ENCODE measurements around the gene ITPR2. TPM values are rescaled to one million over a fixed set of nuclear protein-coding genes. Genes with fewer than 3 reads are reported as not detected.

ITPR2 gene
- total and polyA plus RNA-seq, 4 donors = 11.7 to 93.3 (median 35.4) TPM

- no peak for TF ChIP-seq YY1 (IDR thresholded peaks at IDR 0.05)
- TF ChIP-seq, protein P1, sequence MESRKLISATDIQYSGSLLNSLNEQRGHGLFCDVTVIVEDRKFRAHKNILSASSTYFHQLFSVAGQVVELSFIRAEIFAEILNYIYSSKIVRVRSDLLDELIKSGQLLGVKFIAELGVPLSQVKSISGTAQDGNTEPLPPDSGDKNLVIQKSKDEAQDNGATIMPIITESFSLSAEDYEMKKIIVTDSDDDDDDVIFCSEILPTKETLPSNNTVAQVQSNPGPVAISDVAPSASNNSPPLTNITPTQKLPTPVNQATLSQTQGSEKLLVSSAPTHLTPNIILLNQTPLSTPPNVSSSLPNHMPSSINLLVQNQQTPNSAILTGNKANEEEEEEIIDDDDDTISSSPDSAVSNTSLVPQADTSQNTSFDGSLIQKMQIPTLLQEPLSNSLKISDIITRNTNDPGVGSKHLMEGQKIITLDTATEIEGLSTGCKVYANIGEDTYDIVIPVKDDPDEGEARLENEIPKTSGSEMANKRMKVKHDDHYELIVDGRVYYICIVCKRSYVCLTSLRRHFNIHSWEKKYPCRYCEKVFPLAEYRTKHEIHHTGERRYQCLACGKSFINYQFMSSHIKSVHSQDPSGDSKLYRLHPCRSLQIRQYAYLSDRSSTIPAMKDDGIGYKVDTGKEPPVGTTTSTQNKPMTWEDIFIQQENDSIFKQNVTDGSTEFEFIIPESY (IDR thresholded peaks at IDR 0.05) = no peak
- no peak for TF ChIP-seq RAD21 (IDR thresholded peaks at IDR 0.05)
- no peak for TF ChIP-seq FOXA2 (IDR thresholded peaks at IDR 0.05)
- TF ChIP-seq, protein P2, sequence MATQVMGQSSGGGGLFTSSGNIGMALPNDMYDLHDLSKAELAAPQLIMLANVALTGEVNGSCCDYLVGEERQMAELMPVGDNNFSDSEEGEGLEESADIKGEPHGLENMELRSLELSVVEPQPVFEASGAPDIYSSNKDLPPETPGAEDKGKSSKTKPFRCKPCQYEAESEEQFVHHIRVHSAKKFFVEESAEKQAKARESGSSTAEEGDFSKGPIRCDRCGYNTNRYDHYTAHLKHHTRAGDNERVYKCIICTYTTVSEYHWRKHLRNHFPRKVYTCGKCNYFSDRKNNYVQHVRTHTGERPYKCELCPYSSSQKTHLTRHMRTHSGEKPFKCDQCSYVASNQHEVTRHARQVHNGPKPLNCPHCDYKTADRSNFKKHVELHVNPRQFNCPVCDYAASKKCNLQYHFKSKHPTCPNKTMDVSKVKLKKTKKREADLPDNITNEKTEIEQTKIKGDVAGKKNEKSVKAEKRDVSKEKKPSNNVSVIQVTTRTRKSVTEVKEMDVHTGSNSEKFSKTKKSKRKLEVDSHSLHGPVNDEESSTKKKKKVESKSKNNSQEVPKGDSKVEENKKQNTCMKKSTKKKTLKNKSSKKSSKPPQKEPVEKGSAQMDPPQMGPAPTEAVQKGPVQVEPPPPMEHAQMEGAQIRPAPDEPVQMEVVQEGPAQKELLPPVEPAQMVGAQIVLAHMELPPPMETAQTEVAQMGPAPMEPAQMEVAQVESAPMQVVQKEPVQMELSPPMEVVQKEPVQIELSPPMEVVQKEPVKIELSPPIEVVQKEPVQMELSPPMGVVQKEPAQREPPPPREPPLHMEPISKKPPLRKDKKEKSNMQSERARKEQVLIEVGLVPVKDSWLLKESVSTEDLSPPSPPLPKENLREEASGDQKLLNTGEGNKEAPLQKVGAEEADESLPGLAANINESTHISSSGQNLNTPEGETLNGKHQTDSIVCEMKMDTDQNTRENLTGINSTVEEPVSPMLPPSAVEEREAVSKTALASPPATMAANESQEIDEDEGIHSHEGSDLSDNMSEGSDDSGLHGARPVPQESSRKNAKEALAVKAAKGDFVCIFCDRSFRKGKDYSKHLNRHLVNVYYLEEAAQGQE (IDR thresholded peaks at IDR 0.05) = no peak
- TF ChIP-seq, protein P3, sequence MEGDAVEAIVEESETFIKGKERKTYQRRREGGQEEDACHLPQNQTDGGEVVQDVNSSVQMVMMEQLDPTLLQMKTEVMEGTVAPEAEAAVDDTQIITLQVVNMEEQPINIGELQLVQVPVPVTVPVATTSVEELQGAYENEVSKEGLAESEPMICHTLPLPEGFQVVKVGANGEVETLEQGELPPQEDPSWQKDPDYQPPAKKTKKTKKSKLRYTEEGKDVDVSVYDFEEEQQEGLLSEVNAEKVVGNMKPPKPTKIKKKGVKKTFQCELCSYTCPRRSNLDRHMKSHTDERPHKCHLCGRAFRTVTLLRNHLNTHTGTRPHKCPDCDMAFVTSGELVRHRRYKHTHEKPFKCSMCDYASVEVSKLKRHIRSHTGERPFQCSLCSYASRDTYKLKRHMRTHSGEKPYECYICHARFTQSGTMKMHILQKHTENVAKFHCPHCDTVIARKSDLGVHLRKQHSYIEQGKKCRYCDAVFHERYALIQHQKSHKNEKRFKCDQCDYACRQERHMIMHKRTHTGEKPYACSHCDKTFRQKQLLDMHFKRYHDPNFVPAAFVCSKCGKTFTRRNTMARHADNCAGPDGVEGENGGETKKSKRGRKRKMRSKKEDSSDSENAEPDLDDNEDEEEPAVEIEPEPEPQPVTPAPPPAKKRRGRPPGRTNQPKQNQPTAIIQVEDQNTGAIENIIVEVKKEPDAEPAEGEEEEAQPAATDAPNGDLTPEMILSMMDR (IDR thresholded peaks at IDR 0.05; ENCODE audit: low read depth, low read length, missing input control) = no peak
- TF ChIP-seq, protein P4, sequence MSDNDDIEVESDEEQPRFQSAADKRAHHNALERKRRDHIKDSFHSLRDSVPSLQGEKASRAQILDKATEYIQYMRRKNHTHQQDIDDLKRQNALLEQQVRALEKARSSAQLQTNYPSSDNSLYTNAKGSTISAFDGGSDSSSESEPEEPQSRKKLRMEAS (IDR thresholded peaks at IDR 0.05) = peak; percentile 25
- TF ChIP-seq JUND (IDR thresholded peaks at IDR 0.05) = no peak
- TF ChIP-seq HNF4G (IDR thresholded peaks at IDR 0.05) = no peak
- DNase-seq (ENCODE audit: low spot score) = no peak
These were observed 454.3 kb downstream of the ITPR2 start for GRCh38 chr12:26378711-26379110.

GRCh38 chr12:26374934-26375680 lies 457.9 kb downstream of the ITPR2 start:
- H3K4me1 ChIP-seq (ENCODE audit: control insufficient read depth in 4 of 4, insufficient read depth in 4 of 4, low read length in 3 of 4) = no peaks in the 10 kb centered on the region
- peaks cover 0 to 20% (median 11%) of the 10 kb centered on the region in 4 donors for H3K36me3 ChIP-seq (ENCODE audit: control insufficient read depth in 4 of 4, insufficient read depth in 3 of 4, low read depth in 1 of 4, low read length in 3 of 4)
- no peak overlapping the region for H3K9ac ChIP-seq (ENCODE audit: low read depth in 1 of 2, low read length in 2 of 2)
- no peak overlapping the region for H3K27ac ChIP-seq (ENCODE audit: low read depth in 1 of 2, low read length in 2 of 2)
- no peak for DNase-seq (ENCODE audit: low spot score)
- no peaks in the 10 kb centered on the region for H3K27me3 ChIP-seq (ENCODE audit: control insufficient read depth in 4 of 4, insufficient read depth in 4 of 4, low read length in 3 of 4)
- 88% methylated on average over 2 of the region's 2 CpGs for WGBS
- H3K4me3 ChIP-seq (ENCODE audit: low read depth in 1 of 3, low read length in 3 of 3) = no peak overlapping the region
- H3K9me3 ChIP-seq (ENCODE audit: control insufficient read depth in 4 of 4, low read length in 3 of 4) = no peaks in the 10 kb centered on the region
- TF ChIP-seq FOXA2 (IDR thresholded peaks at IDR 0.05) (no peak), SP1 (IDR thresholded peaks at IDR 0.05) (no peak), HNF4G (IDR thresholded peaks at IDR 0.05) (no peak), YY1 (IDR thresholded peaks at IDR 0.05) (no peak), RAD21 (IDR thresholded peaks at IDR 0.05) (no peak), RXRA (IDR thresholded peaks at IDR 0.05) (no peak), TAF1 (conservative IDR thresholded peaks at IDR 0.05) (no peak), HNF4A (conservative IDR thresholded peaks at IDR 0.05) (no peak)
- TF ChIP-seq, protein P1 (IDR thresholded peaks at IDR 0.05) = no peak
- TF ChIP-seq, protein P4 (IDR thresholded peaks at IDR 0.05) = no peak
- TF ChIP-seq, protein P2 (IDR thresholded peaks at IDR 0.05) = no peak

More at GRCh38 chr12:26378711-26379110, 454.3 kb downstream of the ITPR2 start:
- H3K36me3 ChIP-seq (ENCODE audit: control insufficient read depth in 4 of 4, insufficient read depth in 3 of 4, low read depth in 1 of 4, low read length in 3 of 4) = peaks cover 0 to 18% (median 10%) of the 10 kb centered on the region in 4 donors
- 76% methylated on average over 6 of the region's 6 CpGs for WGBS
- H3K27ac ChIP-seq (ENCODE audit: low read depth in 1 of 2, low read length in 2 of 2) = no peak overlapping the region
- no peaks in the 10 kb centered on the region for H3K4me1 ChIP-seq (ENCODE audit: control insufficient read depth in 4 of 4, insufficient read depth in 4 of 4, low read length in 3 of 4)
- H3K9ac ChIP-seq (ENCODE audit: low read depth in 1 of 2, low read length in 2 of 2) = no peak overlapping the region
- H3K9me3 ChIP-seq (ENCODE audit: control insufficient read depth in 4 of 4, low read length in 3 of 4) = no peaks in the 10 kb centered on the region
- H3K27me3 ChIP-seq (ENCODE audit: control insufficient read depth in 4 of 4, insufficient read depth in 4 of 4, low read length in 3 of 4) = no peaks in the 10 kb centered on the region
- no peak overlapping the region for H3K4me3 ChIP-seq (ENCODE audit: low read depth in 1 of 3, low read length in 3 of 3)
